Lower lobe of right lung (tissue), 2 donors: ENCODE data around the gene OR5M11. TPM values are rescaled to one million over a fixed set of nuclear protein-coding genes. Genes with fewer than 3 reads are reported as not detected.
"Not testable (repeated sequence)": the region's sequence is repeated elsewhere in the genome, so short reads cannot be mapped to it uniquely, and the experiment has no call there.

Experiments used
- ATAC-seq, 2 donors: fragments of 200-7000 bp; cut with Tn5 transposase; one replicate each; pipeline ENCODE4 v1.9.1; 2020 to 2022; ENCODE audit warnings: mild to moderate bottlenecking in 2 of 2, moderate library complexity in 2 of 2
- DNase-seq: peaks from one replicate; pipeline ENCODE4 v3.0.0-alpha.2; 2020
- H3K27ac ChIP-seq: fragments of 200-600 bp; one replicate; pipeline ENCODE4 v1.8.0; 2022
- H3K27me3 ChIP-seq: fragments of 200-600 bp; one replicate; pipeline ENCODE4 v1.8.0; 2022; ENCODE audit warnings: low read depth
- H3K36me3 ChIP-seq: fragments of 200-600 bp; one replicate; pipeline ENCODE4 v1.8.0; 2022; ENCODE audit warnings: mild to moderate bottlenecking
- H3K4me1 ChIP-seq: fragments of 200-600 bp; one replicate; pipeline ENCODE4 v1.8.0; 2022
- H3K4me3 ChIP-seq: fragments of 200-600 bp; one replicate; pipeline ENCODE4 v1.8.0; 2022; ENCODE audit warnings: mild to moderate bottlenecking
- H3K9me3 ChIP-seq: fragments of 200-600 bp; one replicate; pipeline ENCODE4 v1.8.0; 2022
- intact Hi-C: fragments of 100-400 bp; cut with DNase I; formaldehyde crosslinking; loops from one replicate; pipeline ENCODE4 v1.11.0; 2022
- long read RNA-seq: library from polyadenylated mRNA; unstranded; transcript quantifications from one replicate; pipeline ENCODE4 v2.0.0, GENCODE V29; 2021
- total RNA-seq: library from RNA; stranded (reverse); fragmentation: NEBNext Ultra II Directional; extraction: Animal tissue kit (Norgen Biotek cat#: 25700); gene quantifications from one replicate; pipeline ENCODE4 v1.2.1, GENCODE V29; 2021
- TF ChIP-seq, protein P1 (sequence below): fragments of 200-600 bp; IDR thresholded peaks from one replicate; pipeline ENCODE4 v1.8.0; 2022; ENCODE audit warnings: antibody characterized with exemption, mild to moderate bottlenecking
- donor health status: DM: no; HTN: yes; CAD: no; lungs with severe emphysema.

OR5M11 gene
- total RNA-seq, result not detected
- long read RNA-seq, result 0 reads

GRCh38 chr11:56543157-56543556 lies at the start of gene OR5M11:
Gene OR5M11 (minus strand): TSS chr11:56543257. CDS start chr11:56543257, 0 bp downstream.
- no peaks in the 10 kb centered on the region for H3K9me3 ChIP-seq
- no peaks in the 10 kb centered on the region for H3K27me3 ChIP-seq
- no peak for DNase-seq
- intact Hi-C loops, result no loop called here
- no peaks in the 10 kb centered on the region for H3K36me3 ChIP-seq
- H3K4me1 ChIP-seq, result no peaks in the 10 kb centered on the region
- H3K4me3 ChIP-seq, result no peak within 1 kb of the TSS
- no peak for ATAC-seq
- no peak within 1 kb of the TSS for H3K27ac ChIP-seq
- TF ChIP-seq, protein P1, sequence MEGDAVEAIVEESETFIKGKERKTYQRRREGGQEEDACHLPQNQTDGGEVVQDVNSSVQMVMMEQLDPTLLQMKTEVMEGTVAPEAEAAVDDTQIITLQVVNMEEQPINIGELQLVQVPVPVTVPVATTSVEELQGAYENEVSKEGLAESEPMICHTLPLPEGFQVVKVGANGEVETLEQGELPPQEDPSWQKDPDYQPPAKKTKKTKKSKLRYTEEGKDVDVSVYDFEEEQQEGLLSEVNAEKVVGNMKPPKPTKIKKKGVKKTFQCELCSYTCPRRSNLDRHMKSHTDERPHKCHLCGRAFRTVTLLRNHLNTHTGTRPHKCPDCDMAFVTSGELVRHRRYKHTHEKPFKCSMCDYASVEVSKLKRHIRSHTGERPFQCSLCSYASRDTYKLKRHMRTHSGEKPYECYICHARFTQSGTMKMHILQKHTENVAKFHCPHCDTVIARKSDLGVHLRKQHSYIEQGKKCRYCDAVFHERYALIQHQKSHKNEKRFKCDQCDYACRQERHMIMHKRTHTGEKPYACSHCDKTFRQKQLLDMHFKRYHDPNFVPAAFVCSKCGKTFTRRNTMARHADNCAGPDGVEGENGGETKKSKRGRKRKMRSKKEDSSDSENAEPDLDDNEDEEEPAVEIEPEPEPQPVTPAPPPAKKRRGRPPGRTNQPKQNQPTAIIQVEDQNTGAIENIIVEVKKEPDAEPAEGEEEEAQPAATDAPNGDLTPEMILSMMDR, result no peak

- ATAC-seq, H3K4me1 ChIP-seq, H3K36me3 ChIP-seq, H3K4me3 ChIP-seq, H3K27ac ChIP-seq, DNase-seq, H3K9me3 ChIP-seq, intact Hi-C loops, H3K27me3 ChIP-seq: not testable (repeated sequence)
These were observed 49.1 kb upstream of the OR5M11 start for GRCh38 chr11:56592088-56592717.

DNA sequence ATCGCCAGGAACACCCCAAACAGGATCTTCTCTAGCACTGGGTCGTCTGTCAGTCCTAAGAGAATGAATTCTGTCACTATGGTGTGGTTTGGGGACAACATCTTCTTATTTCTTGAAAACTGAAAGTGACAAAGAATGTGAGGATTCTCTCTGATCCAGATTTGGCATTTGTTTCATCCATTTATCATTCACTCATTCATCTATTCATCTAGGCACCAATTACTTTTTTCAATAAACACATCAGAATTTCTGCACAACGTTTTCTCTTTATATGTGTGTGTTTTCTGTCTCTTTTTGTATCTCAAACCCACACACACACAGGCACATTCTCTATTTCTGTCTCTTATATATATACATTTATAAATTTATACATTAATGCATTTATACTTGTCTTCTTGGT lies 34.6 kb upstream of the OR5M11 start, which contains the start of gene OR5M10:
Gene OR5M10 (minus strand): TSS at position 101 of the 400 bp plus-strand sequence. CDS start 0 bp downstream, at position 101.
- no peak for ATAC-seq
- Histone ChIP-seq H3K9me3 (no peaks in the 10 kb centered on the region), H3K27me3 (no peaks in the 10 kb centered on the region), H3K27ac (no peak within 1 kb of the TSS), H3K36me3 (no peaks in the 10 kb centered on the region), H3K4me1 (no peaks in the 10 kb centered on the region), H3K4me3 (no peak within 1 kb of the TSS)
- DNase-seq, result no peak
- intact Hi-C loops, result no loop called here
- TF ChIP-seq, protein P1, result no peak

- TF ChIP-seq, protein P1, result no peak
- Histone ChIP-seq H3K27me3 (no peaks in the 10 kb centered on the region), H3K9me3 (no peaks in the 10 kb centered on the region), H3K4me1 (no peaks in the 10 kb centered on the region), H3K4me3 (no peak overlapping the region), H3K36me3 (no peaks in the 10 kb centered on the region), H3K27ac (no peak overlapping the region)
- intact Hi-C loops, result no loop called here
- DNase-seq (no peak), ATAC-seq (no peak)
These were observed 15.5 kb upstream of the OR5M11 start for GRCh38 chr11:56558574-56558973.

- DNase-seq, H3K4me1 ChIP-seq, H3K4me3 ChIP-seq, H3K36me3 ChIP-seq, intact Hi-C loops, H3K9me3 ChIP-seq, H3K27ac ChIP-seq, H3K27me3 ChIP-seq, ATAC-seq: not testable (repeated sequence)
These were observed 11.6 kb upstream of the OR5M11 start for GRCh38 chr11:56554691-56555090.

- intact Hi-C loops, result no loop called here
These were observed 2.5 kb upstream of the OR5M11 start for GRCh38 chr11:56545531-56545930.

More at GRCh38 chr11:56545531-56545930, 2.5 kb upstream of the OR5M11 start:
- no peak for DNase-seq
- Histone ChIP-seq H3K36me3 (no peaks in the 10 kb centered on the region), H3K4me3 (no peak overlapping the region), H3K27ac (no peak overlapping the region), H3K27me3 (no peaks in the 10 kb centered on the region), H3K4me1 (no peaks in the 10 kb centered on the region), H3K9me3 (no peaks in the 10 kb centered on the region)
- TF ChIP-seq, protein P1, result no peak
- no peak for ATAC-seq
